HAP-1 (cell line): ENCODE measurements around the gene DCAF10.
"Not testable (repeated sequence)": the region's sequence is repeated elsewhere in the genome, so short reads cannot be mapped to it uniquely, and the experiment has no call there.

Experiments
- DNase-seq, 2 experiments: peaks; one replicate each; pipeline ENCODE4 v3.0.0-alpha.2; 2016 to 2020; ENCODE audit warnings: low spot score in 2 of 2
- H3K27me3 ChIP-seq: fragments of 250-450 bp; sonication (Bioruptor Pico); 2 replicates; pipeline ENCODE4 v1.5.1; 2020; ENCODE audit warnings: low read depth, mild to moderate bottlenecking, moderate library complexity
- H3K36me3 ChIP-seq: fragments of 250-450 bp; sonication (Bioruptor Pico); replicated peaks from 2 replicates; pipeline ENCODE4 v1.5.1; 2020; ENCODE audit warnings: mild to moderate bottlenecking
- H3K4me1 ChIP-seq: fragments of 250-450 bp; sonication (Bioruptor Pico); 2 replicates; pipeline ENCODE4 v1.5.1; 2020; ENCODE audit warnings: mild to moderate bottlenecking
- H3K4me3 ChIP-seq: fragments of 250-450 bp; sonication (Bioruptor Pico); 2 replicates; pipeline ENCODE4 v1.5.1; 2020; ENCODE audit warnings: mild to moderate bottlenecking, moderate library complexity
- H3K9me3 ChIP-seq: fragments of 250-450 bp; sonication (Bioruptor Pico); 2 replicates; pipeline ENCODE4 v1.5.1; 2020; ENCODE audit warnings: mild to moderate bottlenecking, moderate library complexity
- in situ Hi-C: fragments of 300-500 bp; cut with MboI; formaldehyde crosslinking; loops from 3 replicates; pipeline ENCODE4 v1.14.3; 2020; ENCODE audit warnings: low sequenced_read_pairs, inconsistent platforms, mixed read lengths

DCAF10 gene

DNA sequence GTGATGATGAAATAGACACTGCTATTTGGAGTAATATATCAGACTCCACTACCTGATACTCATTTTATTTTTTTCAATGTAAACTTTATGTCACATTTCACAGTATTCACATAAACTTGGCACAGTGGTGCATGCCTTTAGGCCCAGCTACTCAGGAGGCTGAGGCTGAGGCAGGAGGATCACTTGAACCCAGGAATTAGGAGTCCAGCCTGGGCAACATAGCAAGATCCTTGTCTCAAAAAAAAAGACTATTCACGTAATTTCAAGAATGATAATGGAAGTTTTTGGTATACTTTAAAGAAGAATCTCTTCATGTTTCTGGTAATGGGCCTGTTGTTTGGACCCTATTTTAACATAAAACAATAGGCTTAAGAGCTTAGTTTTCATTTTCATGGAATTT, 56.0 kb downstream of the DCAF10 start:
- no peak for DNase-seq
- H3K4me1 ChIP-seq = no peaks in the 10 kb centered on the region
- H3K36me3 ChIP-seq = peaks cover 8% of the 10 kb centered on the region
- in situ Hi-C loops = no loop called here
- no peaks in the 10 kb centered on the region for H3K9me3 ChIP-seq
- H3K4me3 ChIP-seq = no peak overlapping the region
- H3K27me3 ChIP-seq = no peaks in the 10 kb centered on the region

DNA sequence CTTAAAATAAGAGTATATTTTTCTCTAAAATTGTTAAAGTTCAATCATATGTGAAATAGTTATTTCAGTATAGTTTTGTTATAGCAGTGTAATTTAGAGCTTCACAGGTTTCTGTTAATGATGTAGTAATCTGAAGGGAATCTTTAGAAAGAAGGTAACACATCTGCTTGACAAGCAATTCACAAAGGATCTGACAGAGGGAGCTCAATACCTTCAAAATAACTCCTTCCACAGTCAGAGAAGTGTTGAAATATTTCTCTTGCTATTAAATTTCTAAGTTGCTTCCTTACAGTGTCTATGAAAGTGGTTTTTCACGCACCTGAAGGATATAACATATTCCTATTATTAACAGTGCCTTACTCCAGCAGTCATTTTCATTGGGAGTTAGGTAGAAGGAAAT, 58.4 kb downstream of the DCAF10 start:
- Histone ChIP-seq H3K27me3 (no peaks in the 10 kb centered on the region), H3K9me3 (no peaks in the 10 kb centered on the region), H3K4me1 (no peaks in the 10 kb centered on the region), H3K4me3 (no peak overlapping the region), H3K36me3 (peaks cover 11% of the 10 kb centered on the region)
- DNase-seq = no peak
- in situ Hi-C loops = no loop called here

DNA sequence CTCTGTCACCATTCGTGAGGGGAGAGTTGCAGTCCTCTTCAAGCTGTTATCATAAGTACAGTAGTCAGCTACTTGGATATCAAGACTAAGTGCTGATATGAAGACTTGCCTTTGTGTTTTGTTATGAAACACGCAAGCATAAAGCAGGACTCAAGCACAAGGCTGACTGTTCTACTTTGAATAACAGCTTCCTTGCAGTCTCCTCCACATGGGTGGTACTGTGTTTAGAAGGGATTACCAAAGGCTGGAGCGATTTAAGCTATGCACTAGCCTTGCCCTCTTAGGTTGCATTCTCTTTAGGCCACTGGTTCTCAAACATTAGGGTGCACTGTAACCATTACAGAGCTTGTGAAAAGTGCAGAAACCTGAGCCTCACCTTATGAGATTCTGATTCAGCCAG, 61.9 kb downstream of the DCAF10 start:
- peaks cover 12% of the 10 kb centered on the region for H3K36me3 ChIP-seq
- in situ Hi-C loops = no loop called here
- no peak for DNase-seq
- H3K27me3 ChIP-seq = no peaks in the 10 kb centered on the region
- no peak overlapping the region for H3K4me3 ChIP-seq
- no peaks in the 10 kb centered on the region for H3K4me1 ChIP-seq
- H3K9me3 ChIP-seq = no peaks in the 10 kb centered on the region

DNA sequence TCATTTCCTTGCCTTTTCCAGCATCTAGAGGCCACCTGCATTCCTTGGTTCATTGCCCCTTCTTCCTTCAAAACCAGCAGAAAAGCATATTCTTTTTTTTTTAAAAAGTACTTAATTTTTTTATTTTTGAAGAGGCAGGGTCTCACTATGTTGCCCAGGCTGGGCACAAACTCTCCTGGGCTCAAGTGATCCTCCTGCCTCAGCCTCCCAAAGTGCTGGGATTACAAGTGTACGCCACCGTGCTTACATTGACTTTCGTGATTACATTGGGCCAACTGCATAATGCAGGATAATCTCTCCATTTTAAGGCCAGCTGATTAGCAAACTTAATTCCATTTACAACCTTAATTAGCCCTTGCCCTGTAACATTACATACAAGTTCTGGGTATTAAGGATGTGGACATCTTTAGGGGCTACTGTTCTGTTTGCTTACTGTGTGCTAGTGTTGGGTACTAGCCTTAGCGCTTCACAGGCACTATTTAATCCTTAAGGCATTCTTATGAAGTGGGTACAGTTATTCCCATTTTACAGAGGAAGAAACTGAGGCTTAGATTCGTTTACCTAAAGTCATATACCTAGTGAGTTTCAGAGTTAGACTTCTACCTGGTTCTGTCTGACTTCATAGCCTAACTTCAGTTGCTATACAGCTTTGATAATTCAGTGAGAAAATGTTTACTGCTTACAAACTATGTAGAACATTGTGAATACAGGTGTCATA, 69.6 kb downstream of the DCAF10 start:
- in situ Hi-C loops = no loop called here
- Histone ChIP-seq H3K4me1 (no peaks in the 10 kb centered on the region), H3K27me3 (no peaks in the 10 kb centered on the region), H3K36me3 (peaks cover 3% of the 10 kb centered on the region; the same call in 1 of the 2 replicates), H3K9me3 (no peaks in the 10 kb centered on the region), H3K4me3 (no peak overlapping the region)
- DNase-seq = no peak

DNA sequence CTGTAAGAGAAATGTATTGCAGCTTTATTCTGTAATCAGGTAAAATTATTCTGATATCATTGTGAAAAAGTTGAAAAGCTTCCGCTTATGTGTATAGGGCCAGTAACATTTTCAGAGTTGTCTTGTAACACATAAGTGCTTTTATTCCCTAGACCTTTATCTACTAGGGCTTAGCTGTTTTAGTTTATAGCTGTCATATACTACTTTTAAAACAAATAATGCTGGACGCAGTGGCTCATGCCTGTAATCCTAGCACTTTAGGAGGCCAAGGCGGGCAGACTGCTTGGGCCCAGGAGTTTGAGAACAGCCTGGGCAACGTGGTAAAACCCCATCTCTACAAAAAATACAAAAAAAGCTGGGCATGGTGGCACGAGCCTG, 70.2 kb downstream of the DCAF10 start:
- Histone ChIP-seq H3K4me3 (no peak overlapping the region), H3K36me3 (peaks cover 3% of the 10 kb centered on the region; the same call in 1 of the 2 replicates), H3K4me1 (no peaks in the 10 kb centered on the region), H3K9me3 (no peaks in the 10 kb centered on the region), H3K27me3 (no peaks in the 10 kb centered on the region)
- no peak for DNase-seq
- in situ Hi-C loops = no loop called here

DNA sequence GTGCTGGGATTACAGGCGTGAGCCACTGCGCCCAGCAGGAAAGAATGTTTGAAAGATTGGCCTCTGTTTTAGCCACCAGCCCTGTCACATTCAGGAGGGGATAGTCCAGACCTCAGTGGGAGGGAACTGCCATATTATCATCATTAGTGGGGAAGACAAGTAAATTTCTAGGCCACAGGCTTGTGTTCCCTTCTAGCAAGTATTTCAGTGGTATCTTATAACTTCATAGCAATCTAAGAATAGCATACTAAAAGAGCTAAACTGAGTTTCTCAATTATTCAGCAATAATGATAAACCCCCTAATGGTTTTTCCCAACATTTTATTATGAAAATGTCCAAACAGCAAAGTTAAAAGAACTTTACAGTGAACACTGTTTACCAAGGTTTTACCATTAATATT, 73.4 kb downstream of the DCAF10 start:
- H3K9me3 ChIP-seq = peaks cover 4% of the 10 kb centered on the region; the same call in 1 of the 2 replicates
- DNase-seq = no peak

DNA sequence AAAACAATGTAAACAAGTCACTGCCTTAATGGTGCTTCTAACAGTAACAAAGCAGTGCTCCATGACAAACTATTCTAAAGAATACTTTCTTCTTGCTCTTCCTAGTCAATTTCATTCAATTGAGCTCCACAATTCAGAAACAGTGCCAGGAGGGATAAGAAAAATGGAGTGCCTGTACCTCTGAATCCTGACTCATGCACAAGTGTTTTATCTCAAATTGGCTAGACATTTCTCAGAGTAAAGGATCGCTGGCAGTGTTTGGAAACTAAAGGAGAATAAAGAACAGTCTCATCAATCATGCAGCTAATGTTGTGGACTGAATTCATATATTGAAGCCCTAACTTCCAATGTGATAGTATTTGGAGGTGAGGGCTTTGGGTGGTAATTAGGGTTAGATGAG, 75.8 kb downstream of the DCAF10 start:
- DNase-seq = no peak
- no peaks in the 10 kb centered on the region for H3K4me1 ChIP-seq
- peaks cover 4% of the 10 kb centered on the region; the same call in 1 of the 2 replicates for H3K9me3 ChIP-seq
- in situ Hi-C loops = no loop called here
- H3K27me3 ChIP-seq = no peaks in the 10 kb centered on the region
- H3K4me3 ChIP-seq = no peak overlapping the region
- H3K36me3 ChIP-seq = peaks cover 3% of the 10 kb centered on the region; the same call in 1 of the 2 replicates

More for the DNA sequence above, 73.4 kb downstream of the DCAF10 start:
- no peaks in the 10 kb centered on the region for H3K4me1 ChIP-seq
- no peaks in the 10 kb centered on the region for H3K27me3 ChIP-seq
- no peak overlapping the region for H3K4me3 ChIP-seq
- peaks cover 3% of the 10 kb centered on the region; the same call in 1 of the 2 replicates for H3K36me3 ChIP-seq
- in situ Hi-C loops = no loop called here

DNA sequence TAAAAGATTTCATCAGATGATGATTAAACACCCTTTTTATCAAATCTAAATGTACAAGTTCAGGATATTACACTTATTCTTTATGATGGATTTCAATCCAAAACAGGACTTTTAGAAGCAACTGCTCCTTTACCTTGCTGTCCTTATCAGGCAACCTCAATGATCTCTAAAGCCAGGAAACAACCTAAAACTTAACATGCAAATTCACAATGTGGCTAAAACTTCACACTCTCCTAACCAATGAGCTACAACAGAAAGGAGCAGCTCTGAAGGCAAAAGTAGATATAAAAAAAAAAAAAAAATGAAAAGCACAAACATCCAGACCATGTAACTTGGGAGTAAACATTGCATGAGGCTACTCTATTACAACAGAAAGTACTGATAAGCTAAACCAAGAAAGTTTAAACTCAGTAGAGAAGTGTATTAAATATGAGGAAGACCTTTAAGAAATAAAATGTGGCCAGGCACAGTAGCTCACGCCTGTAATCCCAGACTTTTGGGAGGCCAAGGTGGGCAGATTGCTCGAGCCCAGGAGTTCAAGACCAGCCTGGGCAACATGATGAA, 80.4 kb downstream of the DCAF10 start:
- H3K4me1 ChIP-seq = no peaks in the 10 kb centered on the region
- no peak for DNase-seq
- H3K9me3 ChIP-seq = peaks cover 4% of the 10 kb centered on the region; the same call in 1 of the 2 replicates
- H3K27me3 ChIP-seq = no peaks in the 10 kb centered on the region
- H3K4me3 ChIP-seq = no peak overlapping the region
- in situ Hi-C loops = no loop called here
- H3K36me3 ChIP-seq = peaks cover 5% of the 10 kb centered on the region

DNA sequence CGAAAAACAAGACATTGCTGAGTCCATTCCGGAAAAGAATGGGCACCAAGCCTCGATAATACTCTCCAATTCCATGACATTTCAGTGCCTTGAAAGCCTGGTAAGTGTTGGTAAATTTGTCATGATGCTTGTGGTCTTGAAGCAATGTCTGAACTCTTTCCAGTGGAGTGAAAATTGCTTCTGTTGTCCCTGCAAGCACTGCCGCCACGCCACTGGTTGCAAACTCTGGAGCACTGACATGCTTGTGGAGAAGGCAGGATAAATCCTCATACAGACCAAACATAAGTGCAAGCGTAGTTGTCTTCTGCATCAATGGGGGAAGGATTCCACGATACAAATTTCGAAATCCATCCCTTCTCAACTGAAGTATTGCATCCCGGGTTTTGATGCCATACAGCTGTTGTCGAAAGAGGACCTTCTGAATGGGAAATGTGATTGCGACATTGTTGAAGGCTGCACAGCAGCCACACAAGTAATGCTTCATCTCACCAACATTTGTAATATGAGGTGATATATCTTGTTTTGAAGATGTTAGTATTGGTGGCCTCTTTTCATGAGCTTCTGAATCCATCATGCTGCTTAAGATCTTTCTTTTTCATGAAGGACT, 87.5 kb downstream of the DCAF10 start:
- DNase-seq = not testable (repeated sequence)

DNA sequence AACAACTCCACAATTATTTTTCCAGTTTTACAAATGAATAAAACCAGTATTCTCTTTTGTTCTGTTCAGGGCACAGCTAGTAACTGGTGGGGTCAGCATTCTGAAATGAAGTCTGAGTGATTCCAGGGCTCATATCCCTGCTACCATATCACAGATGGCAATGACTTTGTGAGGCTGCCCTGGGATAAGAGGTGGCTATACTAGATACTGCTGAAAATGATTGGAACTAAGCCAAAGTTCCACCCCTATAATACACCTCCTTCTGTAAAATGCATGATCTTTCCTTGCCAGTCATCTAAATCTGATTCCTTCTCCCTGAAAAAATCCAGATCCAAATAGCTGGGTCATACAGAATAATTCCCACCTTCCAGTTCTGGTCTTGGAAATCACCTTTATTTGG, 88.9 kb downstream of the DCAF10 start:
- in situ Hi-C loops = no loop called here
- H3K36me3 ChIP-seq = peaks cover 24% of the 10 kb centered on the region

More for the DNA sequence above, 87.5 kb downstream of the DCAF10 start:
- peaks cover 14% of the 10 kb centered on the region for H3K36me3 ChIP-seq
- H3K27me3 ChIP-seq, H3K4me1 ChIP-seq, H3K9me3 ChIP-seq, H3K4me3 ChIP-seq, in situ Hi-C loops: not testable (repeated sequence)

DNA sequence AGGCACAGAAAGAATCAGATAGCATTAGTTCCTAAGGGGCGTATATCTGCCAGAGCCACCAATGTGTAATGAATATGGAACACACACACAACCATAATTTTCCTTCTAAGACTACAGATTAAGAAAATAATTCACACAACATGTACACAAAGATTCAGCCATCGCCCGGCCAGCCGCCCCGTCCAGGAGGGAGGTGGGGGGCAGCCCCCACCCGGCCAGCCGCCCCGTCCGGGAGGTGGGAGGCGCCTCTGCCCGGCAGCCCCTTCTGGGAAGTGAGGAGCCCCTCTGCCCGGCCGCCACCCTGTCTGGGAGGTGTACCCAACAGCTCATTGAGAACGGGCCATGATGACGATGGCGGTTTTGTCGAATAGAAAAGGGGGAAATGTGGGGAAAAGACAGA, 90.4 kb downstream of the DCAF10 start:
- H3K9me3 ChIP-seq, in situ Hi-C loops, H3K27me3 ChIP-seq, DNase-seq, H3K4me3 ChIP-seq, H3K4me1 ChIP-seq: not testable (repeated sequence)
- peaks cover 32% of the 10 kb centered on the region for H3K36me3 ChIP-seq

More for the DNA sequence above, 88.9 kb downstream of the DCAF10 start:
- no peaks in the 10 kb centered on the region for H3K4me1 ChIP-seq
- H3K27me3 ChIP-seq = no peaks in the 10 kb centered on the region
- no peak for DNase-seq
- H3K4me3 ChIP-seq = no peak overlapping the region
- no peaks in the 10 kb centered on the region for H3K9me3 ChIP-seq

DNA sequence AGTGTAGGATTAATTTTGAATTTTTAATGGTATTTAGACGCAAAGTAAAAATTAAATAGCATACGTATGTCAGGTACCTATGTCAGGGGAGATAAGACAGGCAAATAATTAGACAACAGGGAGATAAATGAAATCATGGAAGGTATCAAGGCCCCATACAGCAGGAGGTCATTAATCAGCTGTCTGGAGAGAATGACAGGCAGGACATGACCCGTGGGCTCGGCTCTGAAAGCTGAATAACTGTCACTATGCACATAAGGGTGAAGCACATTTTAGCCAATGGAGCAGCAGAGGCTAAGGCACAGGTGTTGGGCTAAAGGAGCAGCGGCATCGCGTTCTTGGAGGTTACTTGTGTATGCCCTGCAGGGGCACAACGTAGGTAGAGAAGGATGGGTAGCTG, 91.5 kb downstream of the DCAF10 start:
- Histone ChIP-seq H3K36me3 (peaks cover 39% of the 10 kb centered on the region), H3K9me3 (no peaks in the 10 kb centered on the region), H3K27me3 (no peaks in the 10 kb centered on the region), H3K4me3 (no peak overlapping the region), H3K4me1 (no peaks in the 10 kb centered on the region)
- DNase-seq = no peak
- in situ Hi-C loops = no loop called here

DNA sequence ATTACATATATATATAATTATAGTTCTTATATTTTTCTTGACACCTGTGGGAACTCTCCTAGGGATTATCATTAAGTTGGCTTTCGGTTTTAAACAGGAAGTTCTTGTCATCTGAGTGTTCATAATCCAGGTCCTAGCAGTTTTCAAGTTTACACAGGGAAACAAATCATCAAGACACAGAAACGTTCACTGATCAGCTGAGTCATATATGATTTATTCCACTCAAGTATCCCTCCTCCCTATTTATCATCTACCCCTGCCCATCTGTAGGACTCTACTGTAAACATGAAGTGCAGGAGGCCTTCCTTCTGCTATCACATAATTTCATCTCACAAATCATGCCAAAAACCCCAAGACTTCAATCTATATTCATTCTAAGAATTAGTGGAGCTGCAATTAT, 97.1 kb downstream of the DCAF10 start:
- peaks cover 49% of the 10 kb centered on the region for H3K36me3 ChIP-seq
- in situ Hi-C loops = no loop called here

DNA sequence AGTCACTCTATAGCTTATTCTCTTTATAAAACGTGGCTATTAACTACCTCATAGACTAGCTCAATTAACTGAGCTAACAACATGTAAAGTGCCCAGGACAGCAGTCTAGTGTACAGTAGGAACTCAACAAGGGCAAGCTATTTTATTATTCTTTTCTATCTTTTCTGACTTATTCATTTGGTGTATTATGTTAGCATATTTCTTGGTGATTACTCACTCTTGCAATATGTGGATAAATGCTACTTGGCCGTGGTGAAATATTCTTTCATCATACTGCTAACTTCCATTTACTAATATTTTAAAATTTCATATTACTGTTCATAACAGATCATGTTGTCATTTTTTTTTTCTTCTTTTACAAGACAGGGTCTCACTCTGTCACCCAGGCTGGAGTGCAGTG, 98.4 kb downstream of the DCAF10 start:
- no peak for DNase-seq
- in situ Hi-C loops = no loop called here
- H3K4me1 ChIP-seq = peaks cover 6% of the 10 kb centered on the region
- H3K36me3 ChIP-seq = peaks cover 37% of the 10 kb centered on the region
- no peak overlapping the region for H3K4me3 ChIP-seq
- H3K9me3 ChIP-seq = no peaks in the 10 kb centered on the region
- no peaks in the 10 kb centered on the region for H3K27me3 ChIP-seq

More for the DNA sequence above, 97.1 kb downstream of the DCAF10 start:
- DNase-seq = no peak
- no peaks in the 10 kb centered on the region for H3K9me3 ChIP-seq
- H3K27me3 ChIP-seq = no peaks in the 10 kb centered on the region
- no peak overlapping the region for H3K4me3 ChIP-seq
- H3K4me1 ChIP-seq = peaks cover 6% of the 10 kb centered on the region
